22Rv1 (cell line): ENCODE data around the gene SYMPK.

Experiments used
- ZFX ChIP-seq: fragments of 450-650 bp; IDR thresholded peaks from 2 replicates; pipeline ENCODE4 v1.6.1; 2017; ENCODE audit warnings: antibody characterized with exemption, borderline replicate concordance
- TF ChIP-seq, protein P1 (sequence below): fragments of 450-650 bp; IDR thresholded peaks from 2 replicates; pipeline ENCODE4 v1.5.1; 2017; ENCODE audit warnings: mild to moderate bottlenecking

DNA sequence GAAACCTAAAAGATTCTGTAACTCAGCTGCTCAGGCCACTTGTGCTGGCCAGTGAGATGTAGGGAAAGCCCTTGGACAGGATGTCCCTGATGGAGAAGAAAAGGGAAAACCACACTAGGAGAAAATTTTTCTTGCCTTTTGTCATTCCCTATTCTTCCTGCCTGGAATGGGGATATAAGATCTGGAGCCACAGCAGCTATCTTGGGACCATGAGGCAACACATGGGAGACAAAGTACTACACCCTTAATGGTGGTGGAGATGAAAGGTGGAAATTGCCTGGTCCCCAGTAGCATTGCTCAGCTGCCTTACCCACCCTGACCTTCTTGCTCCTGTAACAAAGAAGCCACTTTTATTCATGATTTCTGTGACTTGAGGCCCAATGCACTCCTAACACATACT, 57.2 kb downstream of the SYMPK start:
- TF ChIP-seq, protein P1, sequence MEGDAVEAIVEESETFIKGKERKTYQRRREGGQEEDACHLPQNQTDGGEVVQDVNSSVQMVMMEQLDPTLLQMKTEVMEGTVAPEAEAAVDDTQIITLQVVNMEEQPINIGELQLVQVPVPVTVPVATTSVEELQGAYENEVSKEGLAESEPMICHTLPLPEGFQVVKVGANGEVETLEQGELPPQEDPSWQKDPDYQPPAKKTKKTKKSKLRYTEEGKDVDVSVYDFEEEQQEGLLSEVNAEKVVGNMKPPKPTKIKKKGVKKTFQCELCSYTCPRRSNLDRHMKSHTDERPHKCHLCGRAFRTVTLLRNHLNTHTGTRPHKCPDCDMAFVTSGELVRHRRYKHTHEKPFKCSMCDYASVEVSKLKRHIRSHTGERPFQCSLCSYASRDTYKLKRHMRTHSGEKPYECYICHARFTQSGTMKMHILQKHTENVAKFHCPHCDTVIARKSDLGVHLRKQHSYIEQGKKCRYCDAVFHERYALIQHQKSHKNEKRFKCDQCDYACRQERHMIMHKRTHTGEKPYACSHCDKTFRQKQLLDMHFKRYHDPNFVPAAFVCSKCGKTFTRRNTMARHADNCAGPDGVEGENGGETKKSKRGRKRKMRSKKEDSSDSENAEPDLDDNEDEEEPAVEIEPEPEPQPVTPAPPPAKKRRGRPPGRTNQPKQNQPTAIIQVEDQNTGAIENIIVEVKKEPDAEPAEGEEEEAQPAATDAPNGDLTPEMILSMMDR: no peak
- no peak for TF ChIP-seq ZFX
